HG02970 (cell line): ENCODE results near the gene LDHD.
A peak's percentile ranks its signal among the peaks of the same experiment; 100 is the strongest.

Experiments
- ATAC-seq: cut with Tn5 transposase; IDR thresholded peaks from one replicate; pipeline ENCODE4 v1.9.1; 2021; ENCODE audit warnings: mild to moderate bottlenecking, moderate library complexity, moderate number of reproducible peaks; ENCODE audit not compliant: unreplicated experiment, low FRiP score

Gene LDHD

DNA sequence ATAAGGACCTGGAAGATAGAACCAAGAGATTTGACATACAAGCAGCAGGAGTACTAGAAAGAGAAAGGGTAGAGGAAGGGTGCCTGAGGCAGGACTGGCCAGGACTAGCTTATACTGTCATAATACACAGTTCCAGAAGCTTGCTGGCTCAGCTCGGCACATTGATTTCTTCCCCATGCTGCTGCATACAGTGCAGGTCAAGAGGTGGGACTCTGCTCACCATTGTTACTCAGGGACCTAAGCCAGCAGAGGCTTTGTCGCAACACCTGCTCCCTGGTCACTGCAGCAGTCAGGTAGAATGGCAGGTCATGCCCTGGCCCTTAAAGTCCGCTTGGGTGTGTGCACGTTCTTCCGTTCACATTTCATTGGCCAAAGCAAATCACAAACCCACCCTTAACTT, 32.8 kb downstream of the LDHD start:
- no peak for ATAC-seq

DNA sequence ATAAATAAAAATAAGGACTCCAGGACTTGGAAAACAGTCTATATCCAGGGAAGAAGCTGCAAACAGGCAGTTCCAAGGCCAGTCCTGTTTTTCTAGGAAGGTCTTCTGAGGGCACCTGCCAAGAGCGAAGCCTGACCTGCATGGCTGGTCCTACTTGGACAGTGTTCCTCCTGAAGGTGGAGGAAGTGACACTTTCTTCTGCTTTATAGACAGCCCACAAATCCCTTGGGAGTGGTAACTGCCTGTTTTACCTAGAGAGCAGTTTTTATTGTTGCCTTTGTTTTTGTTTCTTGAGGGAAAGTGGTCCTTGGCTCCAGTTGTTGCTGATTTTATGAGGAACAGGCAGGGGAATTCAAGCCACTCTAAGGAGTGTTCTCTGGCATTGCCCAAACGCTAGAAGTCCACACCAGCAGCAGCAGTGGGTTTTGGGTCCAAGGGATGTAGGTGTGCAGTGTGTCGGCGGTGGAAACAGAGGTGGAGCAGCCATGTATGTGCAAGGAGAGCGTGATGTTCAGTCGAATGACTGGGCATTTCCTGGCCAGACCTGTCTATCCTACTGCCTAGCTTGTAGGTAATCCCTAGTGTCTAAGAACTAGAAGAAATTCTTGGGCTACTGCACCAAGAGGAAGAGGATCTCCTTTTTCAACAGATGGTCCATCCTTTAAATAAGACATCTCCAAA, 35.3 kb downstream of the LDHD start:
- no peak for ATAC-seq

DNA sequence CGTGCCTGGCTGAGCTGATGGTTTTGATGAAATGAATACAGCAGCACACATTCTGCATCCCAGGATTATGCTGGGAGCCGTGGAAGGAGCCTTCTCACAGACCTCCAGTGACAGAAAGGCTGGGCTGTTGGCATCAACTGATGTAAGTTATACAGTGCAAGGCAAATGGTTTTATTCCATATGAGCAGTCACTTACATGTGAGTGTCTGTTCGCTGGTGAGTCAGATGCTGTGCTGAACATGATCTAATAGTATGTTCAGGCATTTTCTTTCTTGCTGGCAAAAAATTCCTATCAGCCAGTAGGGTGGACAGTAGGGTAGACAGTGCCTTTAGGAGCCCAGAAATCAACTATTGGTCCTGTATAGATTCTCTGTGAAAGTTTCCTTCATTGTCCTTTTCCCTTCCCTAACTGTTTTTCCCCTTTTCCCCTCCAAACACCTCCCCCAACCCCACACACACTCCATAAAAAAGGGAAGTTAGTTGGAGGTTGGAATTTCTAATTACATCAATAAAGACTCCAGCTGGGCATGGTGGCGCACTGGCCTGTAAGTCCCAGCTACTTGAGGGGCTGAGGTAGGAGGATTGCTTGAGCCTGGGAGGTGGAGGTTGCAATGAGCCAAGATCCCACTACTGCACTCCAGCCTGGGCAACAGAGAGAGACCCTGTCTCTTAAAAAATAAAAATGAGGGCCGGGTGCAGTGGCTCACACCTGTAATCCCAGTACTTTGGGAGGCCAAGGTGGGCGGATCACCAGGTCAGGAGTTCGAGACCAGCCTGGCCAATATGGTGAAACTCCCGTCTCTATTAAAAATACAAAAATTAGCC, 36.2 kb downstream of the LDHD start:
- ATAC-seq, result no peak

GRCh38 chr16:75079346-75079926, 37.1 kb downstream of the LDHD start:
- no peak for ATAC-seq

DNA sequence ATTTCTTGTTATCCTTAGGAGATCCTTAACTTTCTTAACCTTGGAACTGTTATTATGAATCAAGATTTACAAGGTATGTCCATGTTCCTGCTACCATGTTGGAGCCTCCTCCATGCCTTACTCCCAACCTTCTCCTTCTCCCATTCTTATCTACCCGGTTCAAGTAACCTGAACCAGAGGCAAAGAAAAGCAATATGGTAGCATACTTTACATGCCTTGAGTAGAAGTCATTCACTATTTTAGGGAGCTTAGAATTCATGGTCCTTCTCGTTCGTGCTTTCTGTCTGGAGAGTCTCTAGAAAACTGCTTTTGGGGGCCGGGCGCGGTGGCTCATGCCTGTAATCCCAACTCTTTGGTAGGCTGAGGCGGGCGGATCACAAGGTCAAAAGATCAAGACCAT, 37.7 kb downstream of the LDHD start:
- no peak for ATAC-seq

DNA sequence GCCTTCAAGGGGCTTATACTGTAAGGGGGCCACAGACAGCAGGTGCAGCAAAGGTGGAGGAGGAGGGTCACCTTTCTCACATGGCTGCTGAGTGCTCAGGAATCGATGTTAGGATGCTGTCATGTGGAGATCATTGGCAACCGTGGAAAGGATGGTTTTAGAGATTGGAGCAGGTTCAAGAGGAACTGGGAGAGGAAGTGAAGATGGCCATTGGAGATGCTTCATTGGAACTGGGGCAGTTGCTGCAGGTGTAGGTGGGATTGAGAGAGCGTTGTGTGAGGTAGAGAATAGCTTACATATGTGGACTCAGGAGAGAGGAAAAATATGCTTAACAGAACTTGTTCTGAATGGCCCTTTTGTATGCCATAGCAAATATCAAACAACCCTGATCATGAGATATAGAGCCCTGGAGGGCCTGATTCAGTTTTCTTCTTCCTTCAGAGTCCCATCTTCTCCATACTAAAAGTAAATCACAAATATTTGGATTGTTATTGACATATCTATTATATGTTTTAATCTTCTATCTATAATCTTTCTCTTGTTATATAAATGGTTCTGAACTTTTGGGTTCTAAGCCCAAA, 40.8 kb downstream of the LDHD start:
- no peak for ATAC-seq

DNA sequence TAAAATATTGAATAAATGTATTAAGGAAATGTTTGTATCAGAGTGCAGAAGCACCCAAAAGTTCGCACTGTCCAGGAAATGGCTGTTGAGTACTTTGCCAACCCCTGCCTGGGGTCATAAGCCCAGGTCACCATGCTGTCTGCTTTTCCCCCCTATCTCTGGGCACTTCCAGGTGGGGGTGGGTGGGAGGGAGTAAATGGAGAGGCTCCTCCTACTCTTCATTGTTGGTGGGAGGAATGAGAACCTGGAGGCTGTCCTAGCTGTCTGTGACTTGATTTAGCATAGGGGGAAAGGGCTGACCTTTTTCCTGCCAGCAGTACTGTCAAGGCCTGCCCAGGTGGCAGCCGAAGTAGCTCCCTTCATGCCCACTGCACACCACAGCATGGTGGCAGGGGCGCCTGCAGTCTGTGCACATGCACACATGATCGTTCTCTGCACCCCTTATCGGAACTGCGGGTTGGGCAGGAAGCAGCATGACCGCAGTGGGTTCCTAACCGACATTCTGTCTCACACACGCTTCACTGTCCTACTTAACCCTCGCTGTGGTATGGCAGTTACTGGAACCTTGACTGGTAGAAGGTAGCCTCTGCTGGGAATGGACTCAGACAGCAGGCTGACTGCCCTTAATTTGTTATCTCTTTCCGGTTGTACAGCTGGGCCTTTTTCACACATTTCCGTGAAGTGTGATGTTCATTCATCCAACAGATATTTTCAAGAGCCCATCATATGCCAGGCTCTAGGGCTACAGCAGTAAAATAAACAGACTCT, 41.5 kb downstream of the LDHD start:
- ATAC-seq, result peak; percentile 69

DNA sequence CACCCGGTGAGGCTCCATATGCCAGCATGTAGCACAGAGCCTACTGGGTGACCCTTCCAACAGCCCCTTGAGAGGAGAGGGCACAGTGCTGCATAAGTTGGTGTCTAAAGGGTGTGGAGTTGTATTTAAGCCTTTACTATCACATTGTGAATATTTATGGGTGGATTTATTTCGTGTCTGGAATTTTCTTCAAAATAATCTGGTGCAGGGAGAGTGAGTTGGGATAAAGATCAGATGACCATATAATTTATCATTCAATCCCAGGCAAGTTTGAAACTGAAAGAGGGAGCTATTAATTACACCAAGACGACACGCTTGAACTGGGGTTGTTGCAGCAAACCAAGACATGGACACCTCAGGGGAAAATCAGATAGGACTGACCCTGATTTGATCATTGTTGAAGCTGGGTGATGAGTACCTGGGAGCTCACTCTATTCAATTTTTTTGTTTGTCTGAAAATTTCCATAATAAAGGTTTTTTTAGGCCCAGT, 42.2 kb downstream of the LDHD start:
- ATAC-seq, result no peak

DNA sequence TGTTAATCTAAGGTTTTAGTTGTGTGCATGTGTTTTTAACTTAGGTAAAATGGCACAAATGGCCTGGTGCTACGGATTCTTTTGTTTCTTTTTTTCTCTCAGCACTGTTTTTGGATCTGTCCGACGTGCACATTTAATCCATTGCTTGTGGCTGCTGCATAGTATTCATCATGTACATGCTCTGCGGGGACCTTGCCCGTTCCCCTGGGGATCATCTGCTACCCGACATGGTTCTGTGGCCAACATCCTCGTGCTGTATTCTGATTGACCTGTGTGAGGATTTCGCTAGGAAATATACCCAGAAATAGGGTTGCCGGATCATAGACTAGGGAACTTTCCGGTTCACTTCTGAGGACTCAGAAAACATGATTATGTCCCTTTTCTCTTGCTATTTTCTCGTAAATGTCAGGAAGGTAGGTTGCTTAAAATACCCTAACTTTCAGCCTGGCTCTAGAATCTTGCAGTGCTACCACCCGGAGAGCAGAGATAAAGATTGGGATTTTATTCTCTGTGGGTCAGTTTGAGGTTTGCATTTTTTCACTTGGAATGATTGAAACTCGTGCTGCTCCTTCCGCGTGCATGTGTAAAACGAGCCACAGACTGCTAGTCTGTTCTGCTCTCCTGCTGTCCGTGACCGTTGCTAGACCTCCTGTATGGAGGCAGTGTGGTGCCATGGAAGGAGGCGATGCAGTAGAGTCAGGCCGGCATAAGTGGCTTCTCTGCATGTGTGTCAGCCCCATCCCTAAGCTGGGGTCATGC, 42.9 kb downstream of the LDHD start:
- ATAC-seq, result no peak

DNA sequence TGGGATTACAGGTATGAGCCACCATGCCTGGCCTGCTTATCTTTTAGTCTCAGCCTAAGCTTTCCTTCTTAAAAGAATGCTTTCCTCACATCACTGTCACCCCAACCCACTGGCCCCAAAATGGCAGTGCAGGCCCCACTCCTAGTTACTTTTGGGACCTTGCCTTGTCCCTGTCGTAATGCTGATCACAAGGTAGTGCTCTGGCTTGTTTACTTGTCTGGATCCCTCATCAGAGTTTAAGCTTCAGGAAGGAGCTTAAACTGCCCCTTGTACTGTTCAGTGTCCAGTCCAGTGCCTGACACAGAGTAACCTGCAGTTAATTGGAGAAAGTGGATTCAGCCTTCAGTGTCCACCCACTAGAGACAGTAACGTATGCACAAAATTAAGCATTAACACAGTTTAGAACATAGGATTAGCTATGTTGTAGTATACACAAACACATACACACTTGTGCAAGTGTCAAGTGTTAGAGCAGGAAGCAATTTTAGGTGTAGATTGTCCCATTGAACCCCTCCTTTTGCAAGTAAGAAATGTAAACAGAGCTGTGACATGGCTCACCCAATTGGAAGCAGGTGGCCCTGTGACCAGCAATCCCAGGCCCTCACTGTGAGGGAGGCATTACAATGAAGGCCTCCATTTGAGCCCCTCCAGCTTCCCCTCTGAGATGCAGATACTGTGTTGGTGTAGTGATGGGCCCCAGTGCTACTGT, 44.2 kb downstream of the LDHD start:
- no peak for ATAC-seq

GRCh38 chr16:75071621-75072020, 45.0 kb downstream of the LDHD start:
- no peak for ATAC-seq

DNA sequence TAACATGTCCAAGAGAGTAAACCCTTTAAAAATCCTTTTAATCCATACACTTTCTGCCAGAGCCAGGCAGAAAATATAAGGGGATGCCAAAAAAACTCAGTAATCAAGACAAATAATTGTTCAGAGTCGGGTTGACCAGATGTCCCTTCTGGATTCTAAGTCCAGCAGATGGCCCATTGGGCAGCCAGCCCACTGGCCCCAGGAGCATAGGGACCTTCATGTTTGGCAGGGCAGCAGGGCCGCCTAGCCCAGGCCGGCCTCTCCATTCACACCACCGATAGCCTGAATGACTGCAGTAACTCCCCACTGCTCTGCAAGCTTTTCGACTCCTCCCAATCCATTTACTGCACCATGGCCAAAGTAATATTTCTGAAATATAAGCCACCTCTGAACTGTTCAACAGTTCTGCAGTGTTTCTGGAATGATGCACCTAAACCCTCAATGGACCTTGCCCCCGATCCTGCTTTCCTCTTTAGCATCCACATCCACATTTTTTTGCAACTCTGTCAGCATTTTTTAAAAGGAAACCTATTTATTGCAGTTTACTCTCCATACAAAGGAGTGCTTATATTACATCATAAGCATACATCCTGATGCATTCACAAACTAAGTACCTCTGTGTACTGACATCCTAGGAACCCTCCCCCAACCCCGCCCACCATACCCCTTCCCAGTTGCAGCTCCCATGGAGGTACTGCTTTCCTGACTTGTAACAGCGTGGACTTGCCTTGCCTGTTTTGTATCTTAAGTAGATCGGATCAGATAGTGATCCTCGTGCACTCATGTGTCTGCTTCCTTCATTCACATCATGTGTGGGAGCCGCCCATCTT, 46.4 kb downstream of the LDHD start:
- no peak for ATAC-seq

DNA sequence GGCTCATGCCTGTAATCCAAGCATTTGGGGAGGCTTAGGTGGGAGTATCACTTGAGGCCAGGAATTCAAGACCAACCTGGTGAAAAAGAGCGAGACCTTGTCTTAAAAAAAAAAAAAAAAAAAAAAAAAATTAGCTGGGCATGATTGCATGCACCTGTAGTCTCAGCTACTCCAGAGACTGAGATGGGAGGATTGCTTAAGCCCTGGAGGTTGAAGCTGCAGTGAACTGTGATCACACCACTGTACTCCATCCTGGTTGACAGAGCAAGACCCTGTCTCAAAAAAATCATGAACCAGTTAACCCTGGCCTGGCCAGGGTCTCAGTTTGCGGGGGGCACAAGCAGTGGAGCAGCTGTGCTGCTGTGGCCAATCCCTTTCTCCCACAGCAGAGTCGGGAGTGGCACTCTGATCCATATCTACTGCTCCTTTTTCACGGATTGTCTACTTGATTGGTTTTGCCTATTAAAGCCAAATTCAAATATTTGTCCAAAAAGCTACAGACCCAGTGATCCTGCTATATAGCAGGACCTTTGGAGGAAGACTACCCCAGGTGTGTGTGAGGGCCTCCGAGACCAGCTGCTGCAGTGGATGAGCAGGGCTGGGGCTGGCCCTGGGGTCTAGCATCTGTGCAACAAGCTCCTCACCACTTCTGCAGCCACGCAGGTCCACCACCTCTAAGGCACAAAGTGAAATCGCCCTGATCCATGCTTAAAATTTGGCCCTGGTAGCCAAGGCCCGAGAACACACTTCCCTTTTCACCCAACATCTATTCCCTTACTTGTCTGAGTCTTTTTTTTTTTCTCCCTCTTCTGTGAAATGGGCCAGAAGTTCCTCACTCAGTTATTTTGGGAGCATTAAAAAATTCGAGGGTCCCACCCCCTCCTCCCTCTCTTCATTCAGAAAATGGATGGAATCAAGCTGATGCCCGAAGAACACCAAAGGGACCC, 48.2 kb downstream of the LDHD start:
- no peak for ATAC-seq

DNA sequence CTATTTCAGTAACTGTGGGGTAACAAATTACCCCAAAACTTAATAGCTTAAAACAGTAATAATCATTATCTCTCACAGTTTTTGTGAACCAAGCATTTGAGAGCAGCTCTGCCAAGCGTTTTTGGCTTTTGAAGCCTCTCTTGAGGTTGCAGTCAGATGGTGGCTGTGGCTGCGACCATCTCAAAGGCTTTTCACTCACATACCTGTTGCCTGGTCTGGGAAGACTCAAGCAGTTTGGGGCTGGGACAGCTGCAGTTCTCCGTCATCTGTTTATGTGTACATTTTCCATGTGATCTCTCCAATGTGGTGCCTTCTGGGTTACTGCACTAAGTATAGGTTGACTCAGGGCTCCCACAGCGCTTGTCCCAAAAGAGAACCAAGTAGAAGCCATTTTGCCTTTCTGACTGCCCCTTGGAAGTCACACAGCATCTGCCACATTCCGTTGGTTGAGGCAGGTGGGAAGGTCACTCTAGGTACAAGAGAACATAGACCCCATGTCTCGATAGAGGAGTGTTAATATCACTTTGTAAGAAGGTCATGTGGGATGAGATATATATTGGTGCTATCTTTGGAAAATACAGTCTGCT, 49.6 kb downstream of the LDHD start:
- ATAC-seq, result no peak

DNA sequence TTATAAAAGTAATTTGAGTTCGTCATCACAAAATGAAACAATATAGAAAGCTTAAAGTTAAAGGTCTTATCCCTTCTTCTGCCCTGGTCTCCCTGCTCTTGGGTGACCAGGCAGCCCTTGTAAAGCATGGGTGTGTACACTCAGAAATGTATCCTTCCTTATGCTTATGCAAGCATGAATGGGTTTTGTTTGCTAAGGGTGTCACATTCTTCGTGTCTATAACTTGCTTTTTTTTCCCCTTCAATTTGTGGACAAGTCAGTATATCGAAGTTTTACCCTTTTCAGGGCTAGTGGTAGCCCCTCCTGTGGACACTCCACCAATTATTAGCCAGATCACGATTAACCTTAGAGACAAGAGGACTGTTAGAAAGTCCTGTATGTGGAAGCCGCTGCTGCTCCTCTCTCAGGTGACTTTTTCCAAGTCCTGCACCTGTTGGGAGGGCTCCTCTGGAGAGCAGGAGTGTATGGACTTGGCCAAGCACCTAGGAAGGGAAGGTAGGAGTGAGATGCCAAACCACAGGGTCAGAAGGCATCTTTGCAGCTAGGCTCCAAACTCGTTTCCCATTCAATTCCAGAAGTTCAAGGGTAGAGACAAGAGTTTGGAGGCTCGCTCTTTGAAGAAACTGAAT, 50.9 kb downstream of the LDHD start:
- no peak for ATAC-seq

DNA sequence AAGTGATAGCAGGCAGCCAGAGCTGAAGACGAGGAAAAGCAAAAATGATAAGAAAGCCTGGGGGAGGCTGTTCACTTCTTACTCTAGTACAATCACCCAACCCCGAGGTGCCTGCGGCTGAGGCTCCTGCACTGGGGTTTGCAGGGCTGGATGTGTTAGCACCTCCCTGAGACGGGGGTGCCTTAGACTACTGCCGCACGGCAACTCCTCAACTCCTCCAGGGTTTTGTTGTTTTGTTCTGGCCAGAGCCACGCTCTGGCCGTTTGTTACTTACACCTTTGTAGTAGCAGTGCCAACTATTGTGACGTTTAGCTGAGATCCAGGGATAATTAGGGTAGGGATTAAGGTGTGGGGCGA, 51.5 kb downstream of the LDHD start:
- no peak for ATAC-seq
